DOHH2 (cell line): ENCODE measurements around the gene COL4A1.

Source experiments
- H3F3A ChIP-seq: fragments of 200-600 bp; sonication (generic), shearing (Covaris generic); 2 replicates; pipeline ENCODE4 v1.6.0; 2016; ENCODE audit warnings: antibody characterized with exemption, mild to moderate bottlenecking; ENCODE audit not compliant: control insufficient read depth, insufficient read depth
- H3K27ac ChIP-seq: fragments of 200-600 bp; sonication (generic); 2 replicates; pipeline ENCODE4 v1.5.1; 2014; ENCODE audit warnings: low read depth, mild to moderate bottlenecking, low read length, moderate library complexity
- H3K27me3 ChIP-seq: fragments of 200-600 bp; sonication (generic); 2 replicates; pipeline ENCODE4 v1.6.1; 2014; ENCODE audit warnings: mild to moderate bottlenecking, low read length, mixed read lengths; ENCODE audit not compliant: control insufficient read depth
- H3K36me3 ChIP-seq: fragments of 200-600 bp; sonication (generic); 2 replicates; pipeline ENCODE4 v1.6.1; 2014; ENCODE audit warnings: mild to moderate bottlenecking, low read length, moderate library complexity, mixed read lengths; ENCODE audit not compliant: control insufficient read depth
- H3K4me1 ChIP-seq: fragments of 200-600 bp; sonication (generic); 2 replicates; pipeline ENCODE4 v1.6.1; 2014; ENCODE audit warnings: mild to moderate bottlenecking, low read length, mixed read lengths; ENCODE audit not compliant: control insufficient read depth
- H3K4me2 ChIP-seq: fragments of 200-600 bp; sonication (generic); 2 replicates; pipeline ENCODE4 v1.6.0; 2014; ENCODE audit warnings: mild to moderate bottlenecking, low read length, moderate library complexity
- H3K4me3 ChIP-seq: fragments of 200-600 bp; sonication (generic); 2 replicates; pipeline ENCODE4 v1.5.1; 2014; ENCODE audit warnings: mild to moderate bottlenecking, low read length, mixed read lengths
- H3K79me2 ChIP-seq: fragments of 200-600 bp; sonication (generic); 2 replicates; pipeline ENCODE4 v1.6.1; 2014; ENCODE audit warnings: mild to moderate bottlenecking, low read length, mixed read lengths; ENCODE audit not compliant: control insufficient read depth
- H3K9me2 ChIP-seq: fragments of 200-600 bp; sonication (generic); replicated peaks from 2 replicates; pipeline ENCODE4 v1.6.1; 2014; ENCODE audit warnings: mild to moderate bottlenecking, low read length, mixed read lengths; ENCODE audit not compliant: control insufficient read depth
- H3K9me3 ChIP-seq: fragments of 200-600 bp; sonication (generic); 2 replicates; pipeline ENCODE4 v1.6.1; 2014; ENCODE audit warnings: antibody characterized with exemption, low read length, mixed read lengths; ENCODE audit not compliant: control insufficient read depth, insufficient read depth
- H4K20me1 ChIP-seq: fragments of 200-600 bp; sonication (generic); 2 replicates; pipeline ENCODE4 v1.6.0; 2014; ENCODE audit warnings: low read depth, mild to moderate bottlenecking, antibody characterized with exemption, low read length, moderate library complexity; ENCODE audit not compliant: control insufficient read depth, insufficient read depth
- EZH2phosphoT487 ChIP-seq: fragments of 200-600 bp; sonication (generic); IDR thresholded peaks from 2 replicates; pipeline ENCODE4 v1.6.1; 2017; ENCODE audit warnings: borderline replicate concordance, mild to moderate bottlenecking, antibody characterized with exemption, low read length, moderate library complexity, mixed read lengths
- TF ChIP-seq, protein P1 (sequence below): fragments of 200-600 bp; sonication (generic); IDR thresholded peaks from one replicate; pipeline ENCODE4 v1.5.1; 2014; ENCODE audit warnings: antibody characterized with exemption, mild to moderate bottlenecking, low read depth, low read length; ENCODE audit not compliant: poor library complexity, severe bottlenecking

Gene COL4A1

GRCh38 chr13:110133425-110134235 lies 173.3 kb downstream of the COL4A1 start:
- H3K79me2 ChIP-seq = no peaks in the 10 kb centered on the region
- no peak overlapping the region for H3K4me3 ChIP-seq
- no peaks in the 10 kb centered on the region for H3K9me3 ChIP-seq
- no peaks in the 10 kb centered on the region for H3K36me3 ChIP-seq
- no peaks in the 10 kb centered on the region for H3K9me2 ChIP-seq
- peaks cover 8% of the 10 kb centered on the region for H3K27me3 ChIP-seq
- no peak overlapping the region for H3K27ac ChIP-seq
- H3K4me2 ChIP-seq = no peak overlapping the region
- no peaks in the 10 kb centered on the region for H4K20me1 ChIP-seq
- TF ChIP-seq EZH2phosphoT487 = no peak
- TF ChIP-seq, protein P1, sequence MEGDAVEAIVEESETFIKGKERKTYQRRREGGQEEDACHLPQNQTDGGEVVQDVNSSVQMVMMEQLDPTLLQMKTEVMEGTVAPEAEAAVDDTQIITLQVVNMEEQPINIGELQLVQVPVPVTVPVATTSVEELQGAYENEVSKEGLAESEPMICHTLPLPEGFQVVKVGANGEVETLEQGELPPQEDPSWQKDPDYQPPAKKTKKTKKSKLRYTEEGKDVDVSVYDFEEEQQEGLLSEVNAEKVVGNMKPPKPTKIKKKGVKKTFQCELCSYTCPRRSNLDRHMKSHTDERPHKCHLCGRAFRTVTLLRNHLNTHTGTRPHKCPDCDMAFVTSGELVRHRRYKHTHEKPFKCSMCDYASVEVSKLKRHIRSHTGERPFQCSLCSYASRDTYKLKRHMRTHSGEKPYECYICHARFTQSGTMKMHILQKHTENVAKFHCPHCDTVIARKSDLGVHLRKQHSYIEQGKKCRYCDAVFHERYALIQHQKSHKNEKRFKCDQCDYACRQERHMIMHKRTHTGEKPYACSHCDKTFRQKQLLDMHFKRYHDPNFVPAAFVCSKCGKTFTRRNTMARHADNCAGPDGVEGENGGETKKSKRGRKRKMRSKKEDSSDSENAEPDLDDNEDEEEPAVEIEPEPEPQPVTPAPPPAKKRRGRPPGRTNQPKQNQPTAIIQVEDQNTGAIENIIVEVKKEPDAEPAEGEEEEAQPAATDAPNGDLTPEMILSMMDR = no peak
- H3K4me1 ChIP-seq = peaks cover 14% of the 10 kb centered on the region
- H3F3A ChIP-seq = peaks cover 9% of the 10 kb centered on the region

GRCh38 chr13:110132225-110132982 lies 174.6 kb downstream of the COL4A1 start:
- TF ChIP-seq, protein P1 = no peak
- no peak for TF ChIP-seq EZH2phosphoT487
- Histone ChIP-seq H3K79me2 (no peaks in the 10 kb centered on the region), H3K4me3 (no peak overlapping the region), H3K27me3 (peaks cover 7% of the 10 kb centered on the region; the same call in 1 of the 2 replicates), H3F3A (peaks cover 2% of the 10 kb centered on the region; the same call in 1 of the 2 replicates), H3K9me2 (no peaks in the 10 kb centered on the region), H4K20me1 (no peaks in the 10 kb centered on the region), H3K27ac (no peak overlapping the region), H3K9me3 (no peaks in the 10 kb centered on the region), H3K4me2 (no peak overlapping the region), H3K36me3 (no peaks in the 10 kb centered on the region), H3K4me1 (peaks cover 4% of the 10 kb centered on the region)

DNA sequence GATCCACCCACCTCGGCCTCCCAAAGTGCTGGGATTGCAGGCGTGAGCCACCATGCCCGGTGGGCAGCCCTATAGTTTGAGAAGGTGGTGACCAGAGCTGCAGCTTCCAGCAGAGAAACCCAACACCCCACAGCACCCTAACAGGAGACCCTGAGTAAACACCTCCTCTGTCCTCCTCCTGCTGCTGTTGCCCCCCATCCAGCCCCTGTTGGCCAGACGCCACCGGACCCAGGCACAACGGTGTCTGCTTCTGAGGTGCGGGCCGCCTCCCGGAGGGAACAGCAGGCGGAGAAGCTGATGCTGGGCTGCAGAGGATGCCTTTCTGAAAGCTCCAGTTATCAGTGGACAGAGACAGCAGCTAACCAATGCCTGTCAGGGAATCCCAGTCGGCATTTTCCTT lies 175.5 kb downstream of the COL4A1 start:
- Histone ChIP-seq H4K20me1 (no peaks in the 10 kb centered on the region), H3K4me1 (no peaks in the 10 kb centered on the region), H3K27ac (no peak overlapping the region)

More for the DNA sequence above, 175.5 kb downstream of the COL4A1 start:
- TF ChIP-seq, protein P1 = no peak
- no peak for TF ChIP-seq EZH2phosphoT487
- Histone ChIP-seq H3K27me3 (peaks cover 4% of the 10 kb centered on the region; the same call in 1 of the 2 replicates), H3K4me2 (no peak overlapping the region), H3F3A (no peaks in the 10 kb centered on the region), H3K9me3 (no peaks in the 10 kb centered on the region), H3K36me3 (no peaks in the 10 kb centered on the region), H3K9me2 (no peaks in the 10 kb centered on the region), H3K79me2 (no peaks in the 10 kb centered on the region), H3K4me3 (no peak overlapping the region)
